HCT116 (cell line): ENCODE results near the gene TDRD10. TPM values are rescaled to one million over a fixed set of nuclear protein-coding genes. Genes with fewer than 3 reads are reported as not detected.

Experiments used
- ATAC-seq: fragments of 200-7000 bp; cut with Tn5 transposase; 2 replicates; pipeline ENCODE4 v1.9.1; 2020; ENCODE audit warnings: mild to moderate bottlenecking, moderate library complexity
- BruUV-seq: library from RNA; stranded (reverse); fragments of 400-500 nt; replicated peaks from 2 replicates; lab custom pipeline; 2021; lab: Mats Ljungman, UMichigan
- CTCF ChIA-PET: fragments of 300-600 bp; sonication (Branson Sonifier 250); formaldehyde crosslinking; loops from one replicate; lab custom pipeline; 2021; ENCODE audit warnings: antibody characterized with exemption; lab: Charles Lee
- POLR2A ChIA-PET: fragments of 300-600, 350-600 bp; sonication (Branson Sonifier 250); formaldehyde crosslinking; loops from one replicate; lab custom pipeline; 2021; ENCODE audit warnings: antibody characterized with exemption; lab: Charles Lee
- RAD21 ChIA-PET, 2 experiments: fragments of 300-600 bp; sonication (Branson Sonifier 250); formaldehyde crosslinking; loops; one replicate each; lab custom pipeline; 2023; ENCODE audit warnings: low total read pairs in 2 of 2; ENCODE audit not compliant: uncharacterized antibody in 2 of 2, unreplicated experiment in 2 of 2, low non-redundant PET in 1 of 2; lab: Charles Lee
- DNase-seq: peaks from one replicate; pipeline ENCODE4 v3.0.0-alpha.2; 2010; ENCODE audit warnings: low read depth, low spot score
- H2AFZ ChIP-seq: fragments of 200-600 bp; shearing (Covaris generic), sonication (generic); 2 replicates; pipeline ENCODE4 v1.6.1; 2017; ENCODE audit warnings: low read depth, mixed run types, mixed read lengths, antibody characterized with exemption, low read length; ENCODE audit not compliant: poor library complexity, severe bottlenecking
- H3K27ac ChIP-seq: 2 replicates; pipeline ENCODE4 v1.5.1; 2012; ENCODE audit warnings: low read depth, low read length
- H3K27me3 ChIP-seq: fragments of 200-600 bp; sonication (generic); 2 replicates; pipeline ENCODE4 v1.6.1; 2016; ENCODE audit warnings: mixed run types, low read length, mixed read lengths; ENCODE audit not compliant: insufficient read depth
- H3K36me3 ChIP-seq, 2 experiments: fragments of 200-500 bp in 1 of 2; fragments of 200-600 bp in 1 of 2; sonication (Bioruptor generic) in 1 of 2; sonication (generic) in 1 of 2; 2 replicates each; pipeline versions ENCODE4 v1.5.1 to v1.6.1; 2014 to 2016; ENCODE audit warnings: low read length in 2 of 2, inconsistent platforms in 1 of 2, mixed read lengths in 1 of 2, mixed run types in 1 of 2; ENCODE audit not compliant: insufficient read depth in 2 of 2, control insufficient read depth in 1 of 2
- H3K4me1 ChIP-seq, 2 experiments: fragments of 200-600 bp in 1 of 2; sonication (generic) in 1 of 2; 2 replicates each; pipeline versions ENCODE4 v1.5.1 to v1.6.1; 2012 to 2017; ENCODE audit warnings: low read length in 2 of 2, inconsistent platforms in 1 of 2, mild to moderate bottlenecking in 1 of 2, mixed read lengths in 1 of 2, mixed run types in 1 of 2, moderate library complexity in 1 of 2; ENCODE audit not compliant: insufficient read depth in 2 of 2, control insufficient read depth in 1 of 2
- H3K4me2 ChIP-seq: fragments of 200-600 bp; sonication (generic); 2 replicates; pipeline ENCODE4 v1.6.1; 2017; ENCODE audit warnings: mixed run types, low read length, mixed read lengths
- H3K4me3 ChIP-seq, 2 experiments: fragments of 200-600 bp in 1 of 2; sonication (generic) in 1 of 2; replicated peaks in 1 of 2; 2 replicates each; pipeline ENCODE4 v1.5.1; 2011 to 2016; ENCODE audit warnings: low read length in 2 of 2, control low read depth in 1 of 2, low read depth in 1 of 2, mild to moderate bottlenecking in 1 of 2, mixed read lengths in 1 of 2, mixed run types in 1 of 2
- H3K79me2 ChIP-seq: fragments of 200-600 bp; sonication (generic); 2 replicates; pipeline ENCODE4 v1.6.1; 2017; ENCODE audit warnings: mild to moderate bottlenecking, mixed run types, low read length, moderate library complexity, mixed read lengths; ENCODE audit not compliant: insufficient read depth
- H3K9ac ChIP-seq: fragments of 200-600 bp; sonication (generic); 2 replicates; pipeline ENCODE4 v1.6.1; 2016; ENCODE audit warnings: low read length, mixed read lengths
- H3K9me2 ChIP-seq: fragments of 200-600 bp; sonication (generic), shearing (Covaris generic); 2 replicates; pipeline ENCODE4 v1.6.1; 2017; ENCODE audit warnings: mixed run types, mild to moderate bottlenecking, moderate library complexity; ENCODE audit not compliant: insufficient read depth
- H3K9me3 ChIP-seq, 2 experiments: fragments of 200-500 bp in 1 of 2; fragments of 200-600 bp in 1 of 2; sonication (Bioruptor generic) in 1 of 2; sonication (generic) in 1 of 2; 2 replicates each; pipeline ENCODE4 v1.6.1; 2014 to 2017; ENCODE audit warnings: low read length in 2 of 2, mixed read lengths in 2 of 2, inconsistent platforms in 1 of 2, low read depth in 1 of 2, mild to moderate bottlenecking in 1 of 2, mixed run types in 1 of 2, moderate library complexity in 1 of 2; ENCODE audit not compliant: control insufficient read depth in 1 of 2, insufficient read depth in 1 of 2
- H4K20me1 ChIP-seq: fragments of 200-600 bp; sonication (generic), shearing (Covaris generic); 2 replicates; pipeline ENCODE4 v1.6.1; 2017; ENCODE audit warnings: mixed run types, mild to moderate bottlenecking, moderate library complexity; ENCODE audit not compliant: insufficient read depth
- CEBPB ChIP-seq: IDR thresholded peaks from 2 replicates; pipeline ENCODE4 v1.6.1; 2012; ENCODE audit warnings: low read depth
- EGR1 ChIP-seq: IDR thresholded peaks from 2 replicates; pipeline ENCODE4 v1.6.1; 2012; ENCODE audit warnings: low read depth
- ELF1 ChIP-seq: IDR thresholded peaks from 2 replicates; pipeline ENCODE4 v1.6.1; 2012; ENCODE audit warnings: low read depth, borderline replicate concordance
- EZH2 ChIP-seq: fragments of 200-600 bp; sonication (generic); IDR thresholded peaks from 2 replicates; pipeline ENCODE4 v1.6.1; 2017; ENCODE audit warnings: antibody characterized with exemption, mixed run types
- EZH2phosphoT487 ChIP-seq: fragments of 200-600 bp; IDR thresholded peaks from 2 replicates; pipeline ENCODE4 v1.6.1; 2018; ENCODE audit warnings: antibody characterized with exemption, borderline replicate concordance
- FOSL1 ChIP-seq: IDR thresholded peaks from 2 replicates; pipeline ENCODE4 v1.6.1; 2012; ENCODE audit warnings: low read depth
- POLR2A ChIP-seq: IDR thresholded peaks from 2 replicates; pipeline ENCODE4 v1.7.0; 2011; ENCODE audit warnings: borderline replicate concordance; ENCODE audit not compliant: insufficient read depth, insufficient read length; ENCODE audit errors: extremely low read depth
- POLR2AphosphoS5 ChIP-seq: IDR thresholded peaks from 2 replicates; pipeline ENCODE4 v1.6.1; 2011; ENCODE audit warnings: mild to moderate bottlenecking, low read depth, low read length, moderate library complexity
- SIN3A ChIP-seq: IDR thresholded peaks from 2 replicates; pipeline ENCODE4 v1.6.1; 2012; ENCODE audit warnings: low read depth
- SP1 ChIP-seq: IDR thresholded peaks from 2 replicates; pipeline ENCODE4 v1.6.1; 2012; ENCODE audit warnings: low read depth
- SRF ChIP-seq: IDR thresholded peaks from 2 replicates; pipeline ENCODE4 v1.6.1; 2012; ENCODE audit warnings: low read depth
- YY1 ChIP-seq: IDR thresholded peaks from 2 replicates; pipeline ENCODE4 v1.6.1; 2011; ENCODE audit warnings: low read length, low read depth, moderate library complexity, mild to moderate bottlenecking; ENCODE audit not compliant: insufficient replicate concordance; ENCODE audit errors: extremely low read depth
- ZBTB33 ChIP-seq: IDR thresholded peaks from 2 replicates; pipeline ENCODE4 v1.6.1; 2011; ENCODE audit warnings: mild to moderate bottlenecking, low read length, moderate library complexity; ENCODE audit not compliant: insufficient replicate concordance; ENCODE audit errors: extremely low read depth
- ZFX ChIP-seq: fragments of 450-650 bp; IDR thresholded peaks from 2 replicates; pipeline ENCODE4 v1.6.1; 2017
- ZNF274 ChIP-seq: fragments of 200-500 bp; sonication (Bioruptor generic); IDR thresholded peaks from 2 replicates; pipeline ENCODE4 v1.6.1; 2014; ENCODE audit warnings: mild to moderate bottlenecking, low read depth, low read length, inconsistent platforms
- intact Hi-C: fragments of 100-400 bp; cut with micrococcal nuclease; formaldehyde crosslinking; loops from 2 replicates; pipeline ENCODE4 v1.10.0; 2022
- total RNA-seq: library from RNA; stranded (reverse); gene quantifications from one replicate; pipeline ENCODE4 v1.2.1, GENCODE V29; 2021; ENCODE audit not compliant: unreplicated experiment
- TF ChIP-seq, protein P1 (sequence below), 3 experiments: fragments of 200-600 bp in 1 of 3; sonication (generic) in 1 of 3; IDR thresholded peaks in 2 of 3; conservative IDR thresholded peaks in 1 of 3; 2 replicates each; pipeline ENCODE4 v1.5.1; 2012 to 2017; ENCODE audit warnings: low read depth in 2 of 3, low read length in 2 of 3, antibody characterized with exemption in 1 of 3, borderline replicate concordance in 1 of 3, control low read depth in 1 of 3, mild to moderate bottlenecking in 1 of 3, mixed read lengths in 1 of 3, mixed run types in 1 of 3, moderate library complexity in 1 of 3; ENCODE audit not compliant: insufficient read depth in 1 of 3
- TF ChIP-seq, protein P2 (sequence below): IDR thresholded peaks from 2 replicates; pipeline ENCODE4 v1.6.1; 2012; ENCODE audit warnings: low read depth

The TDRD10 gene
- total RNA-seq, 1 experiment from 2014 or later: not detected

- H3K79me2 ChIP-seq: no peaks in the 10 kb centered on the region
- RAD21 ChIA-PET: no interaction called here
- H3K4me3 ChIP-seq: no peak overlapping the region
- intact Hi-C loops: no loop called here
- no peak overlapping the region for H3K9ac ChIP-seq
- no peaks in the 10 kb centered on the region for H3K9me3 ChIP-seq
- no peaks in the 10 kb centered on the region for H3K9me2 ChIP-seq
- no peak overlapping the region for H3K27ac ChIP-seq
- BruUV-seq: no TSS peak
- no peak for ATAC-seq
- no peak for TF ChIP-seq CEBPB
- no peak for TF ChIP-seq ZNF274
- TF ChIP-seq YY1: no peak
- no peak for TF ChIP-seq EGR1
- TF ChIP-seq SIN3A: no peak
- TF ChIP-seq ZBTB33: no peak
- TF ChIP-seq FOSL1: no peak
- TF ChIP-seq ZFX: no peak
- no peak for TF ChIP-seq EZH2phosphoT487
- TF ChIP-seq, protein P1, sequence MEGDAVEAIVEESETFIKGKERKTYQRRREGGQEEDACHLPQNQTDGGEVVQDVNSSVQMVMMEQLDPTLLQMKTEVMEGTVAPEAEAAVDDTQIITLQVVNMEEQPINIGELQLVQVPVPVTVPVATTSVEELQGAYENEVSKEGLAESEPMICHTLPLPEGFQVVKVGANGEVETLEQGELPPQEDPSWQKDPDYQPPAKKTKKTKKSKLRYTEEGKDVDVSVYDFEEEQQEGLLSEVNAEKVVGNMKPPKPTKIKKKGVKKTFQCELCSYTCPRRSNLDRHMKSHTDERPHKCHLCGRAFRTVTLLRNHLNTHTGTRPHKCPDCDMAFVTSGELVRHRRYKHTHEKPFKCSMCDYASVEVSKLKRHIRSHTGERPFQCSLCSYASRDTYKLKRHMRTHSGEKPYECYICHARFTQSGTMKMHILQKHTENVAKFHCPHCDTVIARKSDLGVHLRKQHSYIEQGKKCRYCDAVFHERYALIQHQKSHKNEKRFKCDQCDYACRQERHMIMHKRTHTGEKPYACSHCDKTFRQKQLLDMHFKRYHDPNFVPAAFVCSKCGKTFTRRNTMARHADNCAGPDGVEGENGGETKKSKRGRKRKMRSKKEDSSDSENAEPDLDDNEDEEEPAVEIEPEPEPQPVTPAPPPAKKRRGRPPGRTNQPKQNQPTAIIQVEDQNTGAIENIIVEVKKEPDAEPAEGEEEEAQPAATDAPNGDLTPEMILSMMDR (IDR thresholded peaks at IDR 0.05 in 2 of 3, conservative IDR thresholded peaks at IDR 0.05 in 1 of 3; ENCODE audit: borderline replicate concordance in 1 of 3, insufficient read depth in 1 of 3, low read depth in 2 of 3, low read length in 2 of 3): no peak
- TF ChIP-seq SRF: no peak
- TF ChIP-seq POLR2A: no peak
- TF ChIP-seq ELF1: no peak
- no peak for TF ChIP-seq POLR2AphosphoS5
- no peak for TF ChIP-seq SP1
- TF ChIP-seq, protein P2, sequence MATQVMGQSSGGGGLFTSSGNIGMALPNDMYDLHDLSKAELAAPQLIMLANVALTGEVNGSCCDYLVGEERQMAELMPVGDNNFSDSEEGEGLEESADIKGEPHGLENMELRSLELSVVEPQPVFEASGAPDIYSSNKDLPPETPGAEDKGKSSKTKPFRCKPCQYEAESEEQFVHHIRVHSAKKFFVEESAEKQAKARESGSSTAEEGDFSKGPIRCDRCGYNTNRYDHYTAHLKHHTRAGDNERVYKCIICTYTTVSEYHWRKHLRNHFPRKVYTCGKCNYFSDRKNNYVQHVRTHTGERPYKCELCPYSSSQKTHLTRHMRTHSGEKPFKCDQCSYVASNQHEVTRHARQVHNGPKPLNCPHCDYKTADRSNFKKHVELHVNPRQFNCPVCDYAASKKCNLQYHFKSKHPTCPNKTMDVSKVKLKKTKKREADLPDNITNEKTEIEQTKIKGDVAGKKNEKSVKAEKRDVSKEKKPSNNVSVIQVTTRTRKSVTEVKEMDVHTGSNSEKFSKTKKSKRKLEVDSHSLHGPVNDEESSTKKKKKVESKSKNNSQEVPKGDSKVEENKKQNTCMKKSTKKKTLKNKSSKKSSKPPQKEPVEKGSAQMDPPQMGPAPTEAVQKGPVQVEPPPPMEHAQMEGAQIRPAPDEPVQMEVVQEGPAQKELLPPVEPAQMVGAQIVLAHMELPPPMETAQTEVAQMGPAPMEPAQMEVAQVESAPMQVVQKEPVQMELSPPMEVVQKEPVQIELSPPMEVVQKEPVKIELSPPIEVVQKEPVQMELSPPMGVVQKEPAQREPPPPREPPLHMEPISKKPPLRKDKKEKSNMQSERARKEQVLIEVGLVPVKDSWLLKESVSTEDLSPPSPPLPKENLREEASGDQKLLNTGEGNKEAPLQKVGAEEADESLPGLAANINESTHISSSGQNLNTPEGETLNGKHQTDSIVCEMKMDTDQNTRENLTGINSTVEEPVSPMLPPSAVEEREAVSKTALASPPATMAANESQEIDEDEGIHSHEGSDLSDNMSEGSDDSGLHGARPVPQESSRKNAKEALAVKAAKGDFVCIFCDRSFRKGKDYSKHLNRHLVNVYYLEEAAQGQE: no peak
- TF ChIP-seq EZH2: no peak
- TF ChIP-seq, all 23 proteins: peak for 0
- ChIA-PET CTCF (interaction anchor here (0.8 kb wide), 1 partner anchor 21 kb away, joined by 3 read pairs; no protein-coding TSS in a partner anchor), POLR2A (no interaction called here)
- Histone ChIP-seq H2AFZ (no peak overlapping the region), H4K20me1 (no peaks in the 10 kb centered on the region), H3K4me1 (0 out of 4 replicates have a peak, but pooled peaks cover 0 to 3% of the 10 kb centered on the region in 2 experiments), H3K4me2 (no peak overlapping the region), H3K36me3 (no peaks in the 10 kb centered on the region), H3K27me3 (0 out of 2 replicates have a peak, but pooled peaks cover 5% of the 10 kb centered on the region)
- DNase-seq: no peak
Measured at GRCh38 chr1:154512760-154513159, 10.7 kb downstream of the TDRD10 start.
